Calu3 (cell line): Measurements from ENCODE around the gene HOXD8. TPM values are rescaled to one million over a fixed set of nuclear protein-coding genes. Genes with fewer than 3 reads are reported as not detected.

Experiments
- BruUV-seq: library from RNA; stranded (reverse); fragments of 400-500 nt; replicated peaks from 2 replicates; lab custom pipeline; 2021; lab: Mats Ljungman, UMichigan
- CTCF ChIA-PET: fragments of 300-600 bp; sonication (Branson Sonifier 250); formaldehyde crosslinking; loops from one replicate; lab custom pipeline; 2022; ENCODE audit warnings: antibody characterized with exemption; lab: Charles Lee
- DNase-seq: peaks from one replicate; pipeline ENCODE4 v3.0.0; 2022
- H3K27ac Mint-ChIP-seq: one replicate; pipeline ENCODE4 v1.8.0; 2022; ENCODE audit warnings: mixed read lengths; ENCODE audit not compliant: unreplicated experiment
- H3K27me3 Mint-ChIP-seq: one replicate; pipeline ENCODE4 v1.8.0; 2022; ENCODE audit warnings: mixed read lengths; ENCODE audit not compliant: unreplicated experiment
- H3K36me3 Mint-ChIP-seq: one replicate; pipeline ENCODE4 v1.8.0; 2022; ENCODE audit warnings: mild to moderate bottlenecking, moderate library complexity, mixed read lengths; ENCODE audit not compliant: insufficient read depth, unreplicated experiment
- H3K4me1 Mint-ChIP-seq: one replicate; pipeline ENCODE4 v1.8.0; 2022; ENCODE audit warnings: mild to moderate bottlenecking, low read depth, mixed read lengths; ENCODE audit not compliant: unreplicated experiment
- H3K4me3 Mint-ChIP-seq: one replicate; pipeline ENCODE4 v1.8.0; 2022; ENCODE audit warnings: mild to moderate bottlenecking, low read depth, moderate library complexity, mixed read lengths; ENCODE audit not compliant: unreplicated experiment
- H3K9me3 Mint-ChIP-seq: one replicate; pipeline ENCODE4 v1.8.0; 2022; ENCODE audit warnings: low read depth, mixed read lengths; ENCODE audit not compliant: unreplicated experiment
- CTCF ChIP-seq: fragments of 200-600 bp; IDR thresholded peaks from one replicate; pipeline ENCODE4 v1.8.0; 2022; ENCODE audit warnings: antibody characterized with exemption; ENCODE audit not compliant: unreplicated experiment
- intact Hi-C: fragments of 100-400 bp; cut with micrococcal nuclease; formaldehyde crosslinking; loops from one replicate; pipeline ENCODE4 v1.10.0; 2022; ENCODE audit not compliant: unreplicated experiment
- total RNA-seq: library from RNA; stranded (reverse); gene quantifications from 2 replicates; pipeline ENCODE4 v1.2.3, GENCODE V29; 2022

HOXD8 gene
- total RNA-seq, 1 experiment from 2014 or later, result not detected

GRCh38 chr2:176138526-176138922 lies 9.0 kb downstream of the HOXD8 start:
- intact Hi-C loops, result no loop called here
- Mint-ChIP-seq H3K4me1 (no peaks in the 10 kb centered on the region), H3K27ac (no peak overlapping the region), H3K36me3 (no peaks in the 10 kb centered on the region), H3K27me3 (no peaks in the 10 kb centered on the region), H3K4me3 (no peak overlapping the region), H3K9me3 (no peaks in the 10 kb centered on the region)
- no TSS peak for BruUV-seq
- CTCF ChIA-PET, result interaction anchor here (1.2 kb wide), 1 partner anchor 516 kb away, joined by 3 read pairs; no protein-coding TSS in a partner anchor
- no peak for TF ChIP-seq CTCF
- no peak for DNase-seq

- TF ChIP-seq CTCF, result no peak
- Mint-ChIP-seq H3K27me3 (no peaks in the 10 kb centered on the region), H3K4me1 (no peaks in the 10 kb centered on the region), H3K27ac (no peak overlapping the region), H3K36me3 (no peaks in the 10 kb centered on the region), H3K9me3 (no peaks in the 10 kb centered on the region), H3K4me3 (no peak overlapping the region)
- DNase-seq, result no peak
- BruUV-seq, result no TSS peak
- CTCF ChIA-PET, result interaction anchor here (1.2 to 3.3 kb wide), 3 partner anchors 8 to 515 kb away, joined by 3 to 87 read pairs (median 4); no protein-coding TSS in a partner anchor
- intact Hi-C loops, result no loop called here
These were observed 9.6 kb downstream of the HOXD8 start for GRCh38 chr2:176138923-176139660.

GRCh38 chr2:176139661-176140512 lies 10.4 kb downstream of the HOXD8 start:
- no peak for TF ChIP-seq CTCF
- DNase-seq, result no peak
- Mint-ChIP-seq H3K27ac (no peak overlapping the region), H3K36me3 (no peaks in the 10 kb centered on the region), H3K9me3 (no peaks in the 10 kb centered on the region), H3K4me3 (peak overlapping the region; percentile 70), H3K4me1 (no peaks in the 10 kb centered on the region), H3K27me3 (no peaks in the 10 kb centered on the region)
- intact Hi-C loops, result loop anchor here (1.0 to 5.0 kb wide), 6 partner anchors 132 to 513 kb away; no protein-coding TSS in a partner anchor
- BruUV-seq, result no TSS peak
- CTCF ChIA-PET, result interaction anchor here (0.6 to 3.3 kb wide), 12 partner anchors 9 to 514 kb away, joined by 3 to 87 read pairs (median 5); no protein-coding TSS in a partner anchor

- H3K27me3 Mint-ChIP-seq, result peaks cover 6% of the 10 kb centered on the region
- no TSS peak for BruUV-seq
- H3K9me3 Mint-ChIP-seq, result no peaks in the 10 kb centered on the region
- H3K4me3 Mint-ChIP-seq, result peak overlapping the region; percentile 70
- H3K4me1 Mint-ChIP-seq, result no peaks in the 10 kb centered on the region
- peak; percentile 99 for TF ChIP-seq CTCF
- intact Hi-C loops, result loop anchor here (1.0 to 5.0 kb wide), 6 partner anchors 132 to 512 kb away; no protein-coding TSS in a partner anchor
- CTCF ChIA-PET, result interaction anchor here (0.6 to 3.3 kb wide), 16 partner anchors 9 to 1344 kb away, joined by 3 to 87 read pairs (median 4); no protein-coding TSS in a partner anchor
- H3K27ac Mint-ChIP-seq, result no peak overlapping the region
- no peaks in the 10 kb centered on the region for H3K36me3 Mint-ChIP-seq
- peak; percentile 89 for DNase-seq
These were observed 11.2 kb downstream of the HOXD8 start for GRCh38 chr2:176140513-176141317.
